Neural progenitor cell (in vitro differentiated cells): ENCODE data around the gene TNP1. TPM values are rescaled to one million over a fixed set of nuclear protein-coding genes. Genes with fewer than 3 reads are reported as not detected.

ENCODE experiments used
- DNase-seq: peaks from one replicate; pipeline ENCODE4 v3.0.0-alpha.2; 2016; ENCODE audit warnings: low spot score
- H2AFZ ChIP-seq: fragments of 200-600 bp; sonication (generic); replicated peaks from 2 replicates; pipeline ENCODE4 v1.6.1; 2016; ENCODE audit warnings: antibody characterized with exemption
- H3F3A ChIP-seq: fragments of 200-600 bp; sonication (generic); 2 replicates; pipeline ENCODE4 v1.6.1; 2016; ENCODE audit warnings: antibody characterized with exemption, low read depth
- H3K27ac ChIP-seq: fragments of 200-600 bp; sonication (generic); 2 replicates; pipeline ENCODE4 v1.5.1; 2016; ENCODE audit warnings: mild to moderate bottlenecking
- H3K27me3 ChIP-seq: fragments of 200-600 bp; sonication (generic); 2 replicates; pipeline ENCODE4 v1.6.1; 2016; ENCODE audit warnings: mild to moderate bottlenecking, moderate library complexity
- H3K36me3 ChIP-seq: fragments of 200-600 bp; sonication (generic); 2 replicates; pipeline ENCODE4 v1.5.1; 2016
- H3K4me1 ChIP-seq: fragments of 200-600 bp; sonication (generic); 2 replicates; pipeline ENCODE4 v1.6.1; 2016; ENCODE audit warnings: mixed run types
- H3K4me2 ChIP-seq: fragments of 200-600 bp; sonication (generic); 2 replicates; pipeline ENCODE4 v1.6.1; 2016
- H3K4me3 ChIP-seq: fragments of 200-600 bp; sonication (generic); 2 replicates; pipeline ENCODE4 v1.5.1; 2016
- H3K79me2 ChIP-seq: fragments of 200-600 bp; sonication (generic); 2 replicates; pipeline ENCODE4 v1.6.1; 2016; ENCODE audit warnings: low read depth
- H3K9ac ChIP-seq: fragments of 200-600 bp; sonication (generic); 2 replicates; pipeline ENCODE4 v1.6.1; 2016
- H3K9me3 ChIP-seq: fragments of 200-600 bp; sonication (generic); 2 replicates; pipeline ENCODE4 v1.5.1; 2016; ENCODE audit warnings: low read depth
- H4K20me1 ChIP-seq: fragments of 200-600 bp; sonication (generic); 2 replicates; pipeline ENCODE4 v1.6.1; 2016; ENCODE audit warnings: low read depth
- H3K27ac Mint-ChIP-seq: 3 replicates; pipeline ENCODE4 v1.8.0; 2021; ENCODE audit warnings: mixed read lengths
- H3K27me3 Mint-ChIP-seq: 2 replicates; pipeline ENCODE4 v1.8.0; 2022; ENCODE audit warnings: low read depth, mild to moderate bottlenecking, inconsistent platforms, moderate library complexity, mixed read lengths; ENCODE audit not compliant: insufficient read depth
- H3K36me3 Mint-ChIP-seq: 3 replicates; pipeline ENCODE4 v1.8.0; 2021; ENCODE audit warnings: mixed read lengths
- H3K4me1 Mint-ChIP-seq: 3 replicates; pipeline ENCODE4 v1.8.0; 2021; ENCODE audit warnings: mixed read lengths
- H3K4me3 Mint-ChIP-seq: 3 replicates; pipeline ENCODE4 v1.8.0; 2021; ENCODE audit warnings: mild to moderate bottlenecking, moderate library complexity, mixed read lengths
- H3K9me3 Mint-ChIP-seq: 3 replicates; pipeline ENCODE4 v1.8.0; 2020; ENCODE audit warnings: mixed read lengths
- CTCF ChIP-seq: fragments of 200-600 bp; sonication (generic); IDR thresholded peaks from 2 replicates; pipeline ENCODE4 v1.5.1; 2017; ENCODE audit warnings: antibody characterized with exemption, mild to moderate bottlenecking
- EZH2 ChIP-seq: fragments of 200-600 bp; sonication (generic); IDR thresholded peaks from 2 replicates; pipeline ENCODE4 v1.6.1; 2017; ENCODE audit warnings: antibody characterized with exemption, mild to moderate bottlenecking, moderate library complexity
- EZH2phosphoT487 ChIP-seq: fragments of 200-600 bp; sonication (generic); IDR thresholded peaks from 2 replicates; pipeline ENCODE4 v1.6.1; 2017; ENCODE audit warnings: antibody characterized with exemption
- total RNA-seq: library from RNA; depleted of rRNA; stranded (reverse); fragments of >200 nt; gene quantifications from 2 replicates; pipeline ENCODE4 v1.2.3, GENCODE V29; 2015; ENCODE audit warnings: low replicate concordance

Gene TNP1
- total RNA-seq, 1 donor from 2014 or later = not detected

DNA sequence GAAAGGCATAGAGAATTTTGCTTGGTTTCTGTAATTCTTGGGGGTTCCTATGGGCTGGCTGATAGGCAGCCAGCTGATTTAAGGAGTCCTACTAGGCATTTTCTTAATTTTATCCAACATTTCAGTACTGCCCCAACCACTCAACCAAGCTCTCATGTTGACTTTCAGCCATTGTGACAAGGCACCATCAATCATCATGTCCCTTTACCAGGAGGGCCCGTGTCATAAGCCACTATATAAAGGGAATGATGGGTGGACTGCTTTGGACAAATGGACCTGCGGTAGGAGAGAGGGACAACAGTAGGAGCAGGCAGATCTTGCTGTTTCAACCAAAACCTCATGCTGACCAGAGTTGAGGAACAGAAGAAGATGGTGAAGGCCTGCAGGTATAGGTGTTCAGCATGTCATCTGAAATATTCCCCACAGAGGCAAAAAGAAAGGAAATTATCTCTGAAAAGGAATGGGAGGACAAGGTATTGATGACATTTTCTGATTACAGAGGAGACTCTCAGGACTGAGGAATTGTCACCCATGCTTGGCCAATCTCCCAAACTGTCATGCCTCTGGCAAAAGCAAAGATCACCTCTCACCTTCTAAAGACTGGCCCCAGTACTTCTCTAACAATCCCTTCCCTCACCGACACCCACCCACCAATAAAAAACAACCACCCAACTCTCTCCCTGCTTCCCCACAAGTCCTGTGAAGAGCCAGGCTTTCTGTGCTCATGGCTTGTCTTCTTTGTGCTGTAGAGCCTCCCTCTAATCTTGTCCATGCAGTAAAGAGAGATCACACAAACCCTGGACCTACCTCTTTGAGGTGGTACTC, 10.9 kb upstream of the TNP1 start:
- Histone ChIP-seq H3K4me3 (no peak overlapping the region), H3F3A (no peaks in the 10 kb centered on the region), H3K27ac (no peak overlapping the region), H3K79me2 (no peaks in the 10 kb centered on the region), H3K4me2 (no peak overlapping the region), H3K9me3 (no peaks in the 10 kb centered on the region), H3K27me3 (no peaks in the 10 kb centered on the region), H3K36me3 (no peaks in the 10 kb centered on the region), H3K4me1 (no peaks in the 10 kb centered on the region), H3K9ac (no peak overlapping the region), H4K20me1 (no peaks in the 10 kb centered on the region), H2AFZ (no peak overlapping the region)
- TF ChIP-seq EZH2 = no peak
- no peak for TF ChIP-seq CTCF
- TF ChIP-seq EZH2phosphoT487 = no peak
- Mint-ChIP-seq H3K4me1 (no peaks in the 10 kb centered on the region), H3K9me3 (peaks cover 17% of the 10 kb centered on the region), H3K4me3 (no peak overlapping the region), H3K27me3 (peaks cover 7% of the 10 kb centered on the region), H3K27ac (no peak overlapping the region), H3K36me3 (no peaks in the 10 kb centered on the region)
- no peak for DNase-seq

- Histone ChIP-seq H3K9ac (no peak overlapping the region), H3K4me1 (no peaks in the 10 kb centered on the region), H3K27me3 (no peaks in the 10 kb centered on the region), H3K79me2 (no peaks in the 10 kb centered on the region), H3K36me3 (no peaks in the 10 kb centered on the region), H3K9me3 (no peaks in the 10 kb centered on the region), H3F3A (no peaks in the 10 kb centered on the region), H2AFZ (no peak overlapping the region), H3K27ac (no peak overlapping the region), H4K20me1 (no peaks in the 10 kb centered on the region), H3K4me2 (no peak overlapping the region), H3K4me3 (no peak overlapping the region)
- no peak overlapping the region for H3K4me3 Mint-ChIP-seq
- TF ChIP-seq EZH2 (no peak), EZH2phosphoT487 (no peak), CTCF (no peak)
- no peak for DNase-seq
- H3K27me3 Mint-ChIP-seq = peaks cover 7% of the 10 kb centered on the region
- no peak overlapping the region for H3K27ac Mint-ChIP-seq
- peaks cover 17% of the 10 kb centered on the region for H3K9me3 Mint-ChIP-seq
- H3K36me3 Mint-ChIP-seq = peaks cover 2% of the 10 kb centered on the region
- no peaks in the 10 kb centered on the region for H3K4me1 Mint-ChIP-seq
These were observed 6.7 kb upstream of the TNP1 start for GRCh38 chr2:216866515-216867095.

- peaks cover 5% of the 10 kb centered on the region for H3K27me3 Mint-ChIP-seq
- no peaks in the 10 kb centered on the region for H3K79me2 ChIP-seq
- peaks cover 2% of the 10 kb centered on the region for H3K36me3 Mint-ChIP-seq
- no peak overlapping the region for H3K4me3 ChIP-seq
- H3K36me3 ChIP-seq = no peaks in the 10 kb centered on the region
- H3K27ac Mint-ChIP-seq = no peak overlapping the region
- H2AFZ ChIP-seq = no peak overlapping the region
- H3K4me1 ChIP-seq = no peaks in the 10 kb centered on the region
- no peak for TF ChIP-seq EZH2phosphoT487
- no peak for TF ChIP-seq CTCF
- no peak for TF ChIP-seq EZH2
- no peak overlapping the region for H3K4me2 ChIP-seq
- no peaks in the 10 kb centered on the region for H4K20me1 ChIP-seq
- no peaks in the 10 kb centered on the region for H3K27me3 ChIP-seq
- H3K4me1 Mint-ChIP-seq = no peaks in the 10 kb centered on the region
- H3F3A ChIP-seq = no peaks in the 10 kb centered on the region
- H3K9ac ChIP-seq = no peak overlapping the region
- H3K27ac ChIP-seq = no peak overlapping the region
- no peak overlapping the region for H3K4me3 Mint-ChIP-seq
- no peaks in the 10 kb centered on the region for H3K9me3 ChIP-seq
- H3K9me3 Mint-ChIP-seq = peaks cover 14% of the 10 kb centered on the region
- DNase-seq = no peak
These were observed 5.8 kb upstream of the TNP1 start for GRCh38 chr2:216865658-216866057.
